Measurements from ENCODE around the gene AVPR1B.
A peak's percentile ranks its signal among the peaks of the same experiment; 100 is the strongest.

AVPR1B gene

DNA sequence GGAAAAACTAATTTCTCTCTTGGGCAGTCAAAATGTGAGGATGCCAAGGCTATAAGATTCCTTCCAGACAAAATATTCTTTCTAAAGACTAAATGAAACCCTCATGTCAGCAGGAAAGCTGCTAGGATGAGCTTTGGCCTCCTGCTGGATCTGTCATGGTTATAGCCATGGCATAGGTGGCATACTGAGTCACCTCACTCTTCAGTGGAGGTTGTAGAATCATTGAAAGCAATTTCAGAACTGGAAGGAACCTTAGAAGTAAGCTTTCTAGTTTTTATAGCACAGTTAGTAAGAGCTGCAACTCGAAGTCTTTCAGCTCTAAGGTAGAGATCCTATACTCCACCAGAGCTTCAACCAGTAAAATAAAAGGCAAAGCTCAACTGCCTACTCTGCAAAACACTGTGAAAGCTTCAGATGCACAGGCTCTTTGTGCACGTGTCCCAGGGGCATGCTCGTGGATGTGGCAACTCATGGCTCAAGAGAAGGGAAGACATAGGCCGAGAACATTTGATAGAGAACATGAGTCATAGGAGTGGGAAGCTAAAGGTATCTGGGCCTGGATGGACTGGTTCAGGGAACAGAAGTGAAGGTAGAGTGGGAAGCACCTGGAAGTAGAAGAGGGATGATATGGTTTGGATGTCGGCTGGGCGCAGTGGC lies 5.8 kb downstream of the AVPR1B start:
- no peak for DNase-seq

DNA sequence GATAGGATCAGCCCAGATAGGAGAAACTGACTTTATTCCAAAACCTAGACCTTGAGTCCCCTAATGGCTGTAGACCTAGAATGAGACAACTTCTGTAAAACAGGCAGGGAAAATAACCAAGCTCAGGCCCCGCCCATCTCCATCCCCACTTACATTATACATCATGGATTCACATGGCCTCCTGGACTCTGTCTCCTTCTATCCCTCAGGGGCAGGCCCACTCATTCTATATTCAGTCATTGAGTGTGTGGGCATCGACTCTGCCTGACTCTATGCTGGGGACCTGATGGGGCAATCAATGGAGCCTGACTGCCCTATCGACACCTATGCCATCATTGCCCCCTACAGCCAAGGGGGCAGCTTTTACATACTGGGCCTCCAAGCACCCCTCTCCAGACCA lies 6.4 kb downstream of the AVPR1B start:
- no peak for DNase-seq

DNA sequence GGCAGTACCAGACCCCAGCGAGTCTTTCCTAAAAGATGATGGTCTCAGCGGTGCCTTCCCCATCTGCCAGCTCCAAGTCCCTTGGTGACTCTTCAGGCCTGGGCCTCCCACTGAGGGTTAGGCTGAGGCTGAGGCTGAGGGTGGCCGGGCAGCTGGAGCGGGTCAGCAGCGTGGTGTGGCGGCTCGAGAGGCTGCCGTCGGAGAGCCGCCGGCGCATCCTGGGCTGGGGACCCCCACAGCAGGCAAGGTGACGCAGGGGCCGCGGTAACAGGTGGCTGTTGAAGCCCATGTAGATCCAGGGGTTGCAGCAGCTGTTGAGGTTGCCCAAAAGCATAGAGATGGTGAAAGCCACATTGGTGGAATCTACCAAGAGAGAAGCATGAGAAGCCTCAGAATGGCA lies 7.0 kb downstream of the AVPR1B start:
- no peak for DNase-seq

DNA sequence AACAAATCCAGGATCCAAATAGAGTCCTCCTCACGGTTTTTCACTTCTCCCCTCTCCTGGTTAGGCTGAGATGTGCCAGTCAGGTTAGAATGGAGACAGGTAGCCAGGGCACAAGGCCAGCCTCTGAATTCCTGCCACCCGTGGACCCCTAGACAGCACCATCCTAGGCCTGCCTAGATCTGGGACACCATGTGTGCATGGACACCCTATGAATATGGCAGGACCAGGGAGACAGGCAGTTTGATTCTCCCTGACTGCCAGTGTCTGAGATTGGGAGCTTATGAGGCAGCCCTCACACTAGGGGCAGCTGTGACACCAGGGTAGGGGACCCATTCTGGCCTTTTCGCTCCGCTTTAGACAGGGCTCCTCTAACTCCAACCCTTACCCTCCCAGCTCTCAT lies 7.5 kb downstream of the AVPR1B start:
- DNase-seq = no peak

DNA sequence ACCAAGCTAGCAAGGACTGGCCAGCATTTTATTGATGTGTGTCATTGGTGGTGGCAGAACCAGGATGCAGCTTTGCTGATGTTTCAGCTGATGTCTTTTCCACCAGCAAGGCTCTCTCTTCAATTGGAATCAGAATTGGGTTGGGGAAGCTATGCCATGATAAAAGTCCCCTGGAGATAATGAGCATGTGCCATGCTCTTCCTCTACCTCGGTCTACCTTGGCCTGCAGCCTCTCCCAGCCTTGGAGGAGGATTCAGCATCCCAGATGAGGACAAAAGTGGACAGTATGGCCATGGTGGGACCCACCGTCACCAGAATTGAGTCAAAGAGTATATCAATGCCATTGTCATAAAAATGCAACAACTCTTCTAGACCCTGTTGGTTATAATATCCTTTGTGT lies 8.6 kb downstream of the AVPR1B start:
- no peak for DNase-seq

DNA sequence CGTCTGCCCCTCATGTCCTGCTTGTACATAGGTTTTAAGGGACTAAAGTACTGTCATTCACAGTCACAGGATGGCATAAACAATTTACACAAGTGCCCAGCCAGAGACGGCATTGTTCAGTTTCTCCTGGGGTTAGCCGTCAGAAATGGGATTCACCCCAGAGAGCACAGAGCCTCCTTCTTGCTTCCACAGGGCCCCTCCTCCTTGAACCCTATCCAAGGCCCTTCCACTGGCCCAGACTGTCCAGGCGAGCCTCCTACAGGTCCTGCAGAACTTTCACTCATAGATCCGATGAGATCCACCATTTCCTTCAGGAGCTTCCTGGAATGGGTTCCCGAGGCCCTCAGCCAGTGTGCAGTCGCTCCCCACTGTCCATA lies 10.0 kb downstream of the AVPR1B start:
- no peak for DNase-seq

DNA sequence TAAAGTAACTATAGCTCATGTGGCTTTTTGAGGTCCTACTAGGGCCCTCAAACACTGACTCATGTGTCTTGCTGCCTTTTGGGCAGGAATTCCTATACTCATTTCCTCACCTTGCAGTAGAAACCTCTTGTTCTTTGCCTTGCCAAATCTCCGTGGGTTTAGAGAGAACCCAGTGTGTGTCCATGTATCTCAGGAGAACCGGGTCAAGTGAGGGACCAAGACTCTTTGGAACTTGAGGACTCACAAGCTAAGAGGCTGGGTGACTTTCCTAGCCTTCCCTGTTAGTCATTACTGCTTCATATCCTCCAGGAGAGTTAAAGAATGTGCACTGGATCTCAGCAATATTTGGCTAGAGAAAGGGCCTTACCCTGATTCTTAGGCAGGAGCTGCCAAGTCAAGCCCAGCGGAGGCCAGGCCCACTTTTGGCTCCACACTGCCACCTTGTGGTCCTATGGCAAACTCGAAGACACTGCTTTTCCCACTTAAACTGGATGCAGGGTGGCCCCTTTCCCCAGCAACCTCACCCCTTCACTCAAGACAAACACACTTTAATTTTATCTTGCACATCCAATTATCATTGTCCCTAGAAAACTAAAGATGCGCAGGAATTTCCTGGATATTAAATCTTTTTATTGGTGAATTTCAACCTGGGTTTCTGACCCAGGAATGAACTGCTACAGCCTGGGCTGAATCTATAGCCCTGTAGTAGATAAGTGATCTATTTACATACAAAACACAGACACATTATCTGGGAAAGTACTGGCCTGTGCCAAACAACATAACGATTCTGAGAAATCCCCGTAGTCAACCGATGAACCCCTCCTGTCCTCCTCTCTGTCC lies 10.6 kb downstream of the AVPR1B start:
- DNase-seq = no peak

DNA sequence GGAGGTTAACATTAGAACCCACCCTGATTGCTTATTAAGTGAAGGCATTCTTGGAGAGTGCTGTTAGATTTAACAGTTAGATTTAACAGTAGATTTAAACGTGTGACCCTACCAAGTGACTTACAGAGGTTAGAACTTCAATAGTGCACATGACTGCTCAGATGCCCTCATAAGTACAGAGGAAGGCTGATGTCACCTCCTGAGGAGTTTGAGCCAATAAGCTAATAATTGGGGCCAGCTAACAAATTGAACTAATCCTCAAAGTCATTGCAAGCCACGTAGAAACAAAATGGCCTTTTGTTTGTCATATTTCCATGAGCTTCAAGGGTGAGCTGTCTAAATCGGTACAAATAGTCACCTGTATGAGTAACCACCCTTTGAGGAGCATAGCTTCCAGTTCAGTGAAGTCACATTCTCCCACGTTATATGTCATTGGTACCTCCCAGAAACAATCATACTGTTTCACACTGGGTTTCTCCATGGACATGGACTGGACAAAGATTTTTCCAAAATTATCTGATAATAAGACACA lies 11.7 kb downstream of the AVPR1B start:
- DNase-seq = no peak

DNA sequence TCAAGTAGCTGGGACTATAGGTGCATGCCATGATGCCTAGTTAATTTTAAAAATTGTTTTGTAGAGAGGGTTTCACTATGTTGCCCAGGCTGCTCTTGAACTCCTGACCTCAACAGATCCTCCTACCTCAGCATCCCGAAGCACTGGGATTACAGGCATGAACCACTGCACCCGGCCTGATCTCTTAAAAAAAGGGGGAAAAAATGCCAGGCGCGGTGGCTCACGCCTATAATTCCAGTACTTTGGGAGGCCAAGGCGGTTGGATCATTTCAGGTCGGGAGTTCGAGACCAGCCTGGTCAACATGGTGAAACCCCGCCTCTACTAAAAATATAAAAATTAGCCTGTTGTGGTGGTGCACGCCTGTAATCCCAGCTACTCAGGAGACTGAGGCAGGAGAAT lies 13.2 kb downstream of the AVPR1B start:
- no peak for DNase-seq

DNA sequence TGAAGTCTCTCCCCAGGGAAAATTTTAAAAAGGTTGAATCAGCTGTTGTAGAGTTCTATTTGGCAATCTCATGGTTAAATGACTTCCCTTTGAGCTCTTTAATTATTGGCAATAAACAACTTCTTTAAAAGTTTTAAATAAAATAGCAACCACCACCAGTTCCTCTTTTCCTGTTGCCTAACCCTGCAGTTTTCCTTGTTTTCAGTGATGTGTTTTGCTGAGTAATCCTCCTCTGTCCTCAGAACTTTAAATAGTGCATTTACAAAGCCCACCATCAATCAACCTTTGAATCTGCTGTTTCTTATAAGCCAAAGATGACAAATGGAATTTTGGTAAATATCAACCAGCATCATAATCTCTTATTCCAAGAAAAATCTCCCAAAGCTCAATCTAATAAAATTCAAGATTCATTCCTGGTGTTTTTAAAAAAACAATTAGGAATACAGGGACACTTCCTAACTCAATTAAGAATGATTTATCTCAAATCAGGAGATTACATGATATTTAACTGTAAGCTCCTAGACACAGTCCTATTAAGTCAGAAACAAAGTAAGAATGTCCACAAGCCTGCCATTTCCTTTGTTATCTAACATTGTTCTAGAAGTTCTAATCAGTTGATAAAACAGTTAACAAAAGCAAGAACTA lies 14.8 kb downstream of the AVPR1B start:
- peak; percentile 93 for DNase-seq

DNA sequence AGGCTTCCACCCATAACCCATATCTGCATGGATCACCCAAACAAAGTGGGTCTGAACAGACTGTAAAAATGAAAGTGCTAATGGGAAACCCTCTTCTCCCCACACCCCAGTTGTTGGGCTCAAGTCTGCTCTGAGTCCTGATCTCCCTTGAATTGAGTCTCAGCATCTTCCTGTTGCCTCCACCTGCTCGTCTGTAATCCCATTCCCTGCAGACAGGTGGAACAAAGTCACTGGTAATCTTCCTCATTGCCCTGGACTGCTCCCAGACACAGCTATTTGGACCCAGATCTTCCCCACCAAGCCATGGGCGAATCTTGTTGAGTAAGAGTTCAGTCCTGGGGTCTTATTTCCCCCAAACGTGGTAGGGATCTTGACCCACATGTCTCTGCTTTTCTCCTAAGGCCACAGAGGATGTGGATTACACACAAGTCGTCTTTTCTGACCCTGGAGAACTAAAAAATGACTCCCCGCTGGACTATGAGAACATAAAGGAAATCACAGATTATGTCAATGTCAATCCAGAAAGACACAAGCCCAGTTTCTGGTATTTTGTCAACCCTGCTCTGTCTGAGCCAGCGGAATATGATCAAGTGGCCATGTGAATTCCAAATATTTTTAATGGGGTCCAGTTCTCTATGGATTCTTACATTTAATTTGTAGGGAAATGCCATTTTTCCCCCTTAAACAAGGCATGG lies 15.7 kb downstream of the AVPR1B start:
- DNase-seq = no peak

DNA sequence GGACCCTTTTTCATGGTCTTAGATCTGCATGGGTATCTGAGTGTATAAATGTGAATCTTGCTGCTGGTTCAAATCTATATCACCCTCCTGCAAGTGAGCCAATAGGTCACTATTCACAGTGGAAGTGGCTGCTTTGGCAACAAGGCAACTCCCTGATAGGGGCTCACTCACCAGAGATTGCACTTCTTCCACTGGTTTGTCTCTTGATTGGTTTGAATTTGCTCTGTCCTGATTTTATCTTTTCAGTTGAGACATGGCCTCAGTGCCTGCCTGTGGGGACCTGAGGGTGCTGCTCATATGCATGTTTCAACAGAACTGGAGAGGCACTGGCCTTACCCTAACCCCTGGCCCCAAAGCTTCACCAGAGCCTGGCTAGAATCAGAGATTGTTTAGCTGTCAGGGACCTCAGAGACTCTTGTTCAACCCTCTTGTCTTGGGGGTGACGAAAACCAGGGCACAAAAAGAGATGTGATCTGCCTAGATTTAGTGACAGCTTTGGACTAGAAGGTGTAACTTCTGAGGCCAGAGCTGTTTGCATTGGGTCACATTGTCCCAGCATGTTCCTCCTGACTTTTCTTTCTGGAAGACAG lies 16.9 kb downstream of the AVPR1B start:
- DNase-seq = no peak

DNA sequence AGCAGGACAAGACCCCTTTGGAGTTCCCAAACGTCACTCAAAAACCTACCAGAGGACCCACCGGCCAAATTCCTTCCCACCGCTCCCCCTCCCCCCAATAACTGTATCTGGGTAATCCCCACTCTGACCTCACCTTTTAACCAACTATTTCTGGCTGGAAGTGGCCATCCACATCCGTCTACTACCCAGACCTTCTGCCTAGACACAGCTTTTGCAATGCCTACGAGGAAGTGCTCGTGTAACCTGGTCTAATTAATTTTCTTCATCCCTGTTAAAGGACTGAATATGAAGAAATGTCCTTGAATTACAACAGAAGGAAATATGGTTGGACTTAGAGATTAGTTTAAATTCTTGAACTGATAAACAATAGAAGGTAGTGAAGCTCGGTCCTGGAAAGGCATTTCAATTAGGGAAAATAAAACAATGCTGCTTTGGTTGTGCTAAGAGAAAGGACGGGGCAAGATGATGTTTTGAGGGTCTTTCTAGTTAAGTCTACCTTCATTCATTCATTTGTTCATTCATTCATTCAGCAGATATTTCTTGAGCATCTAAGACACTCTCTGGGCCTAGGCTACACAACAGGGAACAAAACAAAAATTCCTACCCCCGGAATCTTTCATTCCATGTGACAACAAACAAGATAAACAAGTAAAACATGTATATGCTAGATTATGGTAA lies 18.8 kb downstream of the AVPR1B start:
- DNase-seq = no peak

DNA sequence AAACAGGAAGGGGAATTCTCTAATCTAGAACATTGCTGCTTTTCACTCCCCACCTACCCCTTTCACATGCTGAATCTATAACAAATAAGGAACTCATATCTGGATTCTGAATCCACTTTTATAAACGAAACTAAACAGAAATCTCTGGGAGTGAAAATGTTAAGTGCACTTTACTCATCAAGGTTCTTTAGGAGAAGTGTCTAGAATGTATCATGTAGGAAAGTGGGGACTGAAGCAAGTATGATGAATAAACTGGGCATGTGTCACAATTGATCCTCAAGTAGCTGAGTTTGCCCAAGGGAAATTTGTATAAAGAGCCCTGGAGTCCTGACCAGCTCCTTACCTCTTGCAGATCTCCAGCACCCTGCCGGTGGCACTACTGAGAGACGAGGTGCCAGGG lies 19.8 kb downstream of the AVPR1B start:
- DNase-seq = no peak

DNA sequence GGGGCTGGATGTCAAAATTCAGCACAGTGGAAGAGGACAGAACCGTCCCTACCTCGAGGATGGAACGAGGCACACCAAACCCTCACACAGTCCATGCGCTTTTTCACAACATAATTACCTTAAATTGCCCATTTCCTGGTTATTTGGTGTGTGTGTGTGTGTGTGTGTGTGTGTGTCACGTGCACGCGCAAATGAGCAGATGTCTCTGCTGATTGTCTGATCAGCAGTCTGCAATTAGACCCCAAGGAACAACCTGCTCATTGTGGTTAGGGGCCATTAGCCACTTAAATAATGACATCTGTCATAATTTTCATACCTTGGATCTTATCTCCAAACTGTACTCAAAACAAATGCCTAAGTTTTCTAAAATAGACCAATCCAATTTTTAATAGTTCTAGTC lies 23.2 kb downstream of the AVPR1B start:
- DNase-seq = no peak

DNA sequence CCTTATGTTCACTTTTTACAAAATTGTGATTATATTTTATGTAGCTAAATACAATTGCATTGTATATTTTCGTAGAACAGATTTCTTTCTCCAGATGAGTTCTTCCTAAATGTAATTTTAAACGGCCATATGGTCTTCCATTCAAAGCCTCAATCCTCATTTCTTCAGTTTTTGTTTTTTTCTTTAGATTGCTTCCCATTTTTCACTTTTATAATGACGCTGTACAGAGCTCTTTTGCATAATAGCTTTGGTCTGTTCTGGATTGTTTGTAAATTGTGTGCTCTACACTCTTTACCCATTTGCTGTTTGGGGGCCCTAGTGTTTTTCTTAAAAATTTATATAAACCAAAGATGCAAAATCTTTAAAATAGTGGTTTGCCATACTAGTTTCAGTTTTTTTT lies 27.8 kb downstream of the AVPR1B start:
- no peak for DNase-seq

DNA sequence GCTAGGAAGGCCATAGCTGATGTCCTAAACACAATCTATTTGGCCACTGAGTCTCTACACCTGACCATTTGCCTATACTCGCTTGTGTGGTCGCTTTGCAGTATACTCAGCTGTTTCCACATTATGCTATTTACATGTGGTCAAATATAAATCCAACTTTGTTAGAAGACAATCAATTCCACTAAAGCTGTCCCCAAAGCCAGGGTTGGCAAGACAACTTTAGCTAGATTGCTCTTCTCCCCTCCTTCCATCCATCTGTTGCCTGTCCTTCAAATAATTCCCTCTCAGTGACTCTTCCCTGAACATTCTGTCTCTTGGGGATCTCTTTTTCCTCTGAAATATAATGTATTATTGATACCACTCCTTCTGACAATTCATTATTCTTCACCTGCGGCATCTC lies 30.1 kb downstream of the AVPR1B start:
- DNase-seq = no peak

DNA sequence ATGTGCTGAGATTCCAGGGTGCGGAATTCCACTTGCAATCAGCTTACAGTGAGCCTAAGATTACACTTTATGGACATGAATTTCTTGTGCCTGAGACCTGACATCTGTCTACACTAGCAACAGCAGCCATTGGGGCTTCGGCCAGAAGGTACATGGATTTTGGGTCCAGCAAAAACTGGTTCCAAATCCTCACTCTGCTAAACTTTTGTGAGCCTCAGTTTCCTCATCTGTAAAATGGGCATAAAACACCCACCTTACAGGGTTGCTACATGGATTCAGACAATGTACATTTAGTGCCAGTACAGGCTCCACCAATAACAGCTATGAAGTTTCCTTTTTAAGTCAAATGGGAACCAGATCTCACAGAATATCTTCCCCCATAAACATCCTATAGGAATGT lies 33.4 kb downstream of the AVPR1B start:
- no peak for DNase-seq

DNA sequence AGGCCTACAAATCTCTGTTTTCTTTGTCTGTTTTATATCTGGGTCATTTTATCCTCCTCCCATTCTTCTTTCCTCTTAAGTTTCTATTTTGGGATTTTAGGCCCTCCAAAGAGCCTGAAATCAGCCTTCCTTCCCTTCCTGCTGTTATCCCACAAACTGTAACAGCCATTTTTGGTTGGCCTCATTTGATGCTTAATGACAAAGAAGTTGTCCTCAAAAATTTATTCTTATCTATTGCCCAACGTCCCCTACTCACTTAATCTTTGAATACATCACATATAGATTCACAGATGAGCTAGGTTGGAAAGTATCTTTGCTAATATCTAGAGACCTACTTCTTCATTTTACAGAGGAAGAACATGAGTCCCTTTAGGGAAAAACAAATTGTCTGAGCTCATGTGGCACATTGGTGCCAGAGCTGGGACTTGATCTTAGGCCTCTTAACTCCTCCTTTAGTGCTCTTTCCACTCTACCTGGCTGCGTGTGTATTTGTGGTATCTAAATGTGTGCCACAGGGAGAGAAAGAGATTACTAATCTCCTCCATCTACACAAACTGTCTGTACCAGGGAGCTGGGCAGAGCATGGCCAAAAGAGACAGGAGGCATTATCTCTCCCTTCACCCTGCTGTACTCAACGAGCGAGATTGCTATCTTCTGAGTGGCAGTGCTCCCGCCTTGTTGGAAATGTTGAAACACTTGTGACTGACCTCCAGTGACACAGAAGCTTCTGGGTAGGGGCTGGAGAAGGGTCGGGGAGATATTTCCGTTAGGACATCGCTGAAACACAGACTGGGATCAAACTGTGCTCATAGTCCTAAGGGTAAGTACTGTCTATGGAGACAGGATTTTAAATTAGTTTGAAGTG lies 34.1 kb downstream of the AVPR1B start:
- DNase-seq = peak; percentile 54

DNA sequence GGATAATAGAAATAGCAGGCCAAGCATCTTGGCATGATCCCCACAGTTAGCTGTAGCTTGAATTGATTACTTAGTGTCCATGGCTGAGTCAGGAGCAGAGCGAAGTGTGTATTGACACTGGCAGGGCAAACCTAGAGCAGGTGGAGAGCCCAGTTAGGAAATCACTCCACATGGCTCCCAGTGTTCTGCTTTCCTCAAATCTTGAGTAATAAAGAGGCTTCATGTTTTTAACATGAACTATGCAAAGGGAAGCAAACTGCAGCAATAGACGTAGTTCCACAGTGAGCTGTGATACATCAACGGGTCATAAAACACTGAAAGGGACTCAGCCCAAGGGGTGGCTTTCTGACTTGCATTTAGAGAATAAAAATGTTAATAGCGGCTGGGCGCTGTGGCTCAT lies 35.3 kb downstream of the AVPR1B start:
- no peak for DNase-seq
